HepG2 (cell line): ENCODE measurements around the gene IP6K1. TPM values are rescaled to one million over a fixed set of nuclear protein-coding genes. Genes with fewer than 3 reads are reported as not detected.

Experiments used
- AHR ChIP-seq: IDR thresholded peaks from 2 replicates; pipeline ENCODE4 v1.6.1; 2018; ENCODE audit warnings: missing genetic modification reagents, missing compliant biosample characterization
- DNMT1 ChIP-seq: sonication (generic); formaldehyde crosslinking; IDR thresholded peaks from 2 replicates; pipeline ENCODE4 v1.5.1; 2020; ENCODE audit warnings: mild to moderate bottlenecking, missing genetic modification reagents
- GATAD1 ChIP-seq: IDR thresholded peaks from 2 replicates; pipeline ENCODE4 v1.6.1; 2016; ENCODE audit warnings: missing genetic modification reagents, missing compliant biosample characterization
- HNRNPH1 ChIP-seq: fragments of 200-400 bp; formaldehyde crosslinking; optimal IDR thresholded peaks from 2 replicates; pipeline ENCODE3; 2017; ENCODE audit warnings: mild to moderate bottlenecking, low read depth, low read length
- KMT2A ChIP-seq: sonication (generic); formaldehyde crosslinking; IDR thresholded peaks from 2 replicates; pipeline ENCODE4 v1.4.0; 2020; ENCODE audit warnings: missing genetic modification reagents
- MLXIP ChIP-seq: sonication (generic); formaldehyde crosslinking; IDR thresholded peaks from 2 replicates; pipeline ENCODE4 v1.9.0; 2021; ENCODE audit warnings: missing genetic modification reagents, borderline replicate concordance
- MTA1 ChIP-seq: sonication (generic); formaldehyde crosslinking; IDR thresholded peaks from 2 replicates; pipeline ENCODE4 v1.4.0; 2020; ENCODE audit warnings: missing genetic modification reagents, mild to moderate bottlenecking, borderline replicate concordance
- NR2F2 ChIP-seq: IDR thresholded peaks from 2 replicates; pipeline ENCODE4 v1.6.1; 2012; ENCODE audit warnings: low read depth, inconsistent platforms, borderline replicate concordance
- SAP130 ChIP-seq: IDR thresholded peaks from 2 replicates; pipeline ENCODE4 v1.6.1; 2016; ENCODE audit warnings: low read depth
- SOX13 ChIP-seq, 3 experiments: fragments of 450-650 bp in 1 of 3; sonication (generic) in 1 of 3; formaldehyde crosslinking in 1 of 3; IDR thresholded peaks in 2 of 3; conservative IDR thresholded peaks in 1 of 3; 2 replicates each; pipeline versions ENCODE4 v1.5.0 to v1.6.1; 2016 to 2020; ENCODE audit warnings: antibody characterized with exemption in 1 of 3, mild to moderate bottlenecking in 1 of 3, missing compliant biosample characterization in 1 of 3, missing genetic modification reagents in 1 of 3, moderate library complexity in 1 of 3
- TCF7L2 ChIP-seq: IDR thresholded peaks from 2 replicates; pipeline ENCODE4 v1.6.1; 2011; ENCODE audit warnings: mild to moderate bottlenecking, low read depth, low read length, moderate library complexity
- ZIK1 ChIP-seq: sonication (generic); formaldehyde crosslinking; IDR thresholded peaks from 2 replicates; pipeline ENCODE4 v1.5.0; 2020; ENCODE audit warnings: mild to moderate bottlenecking, low read depth, missing genetic modification reagents, borderline replicate concordance
- ZNF20 ChIP-seq: sonication (generic); formaldehyde crosslinking; IDR thresholded peaks from 2 replicates; pipeline ENCODE4 v1.4.0; 2020; ENCODE audit warnings: mild to moderate bottlenecking, moderate library complexity, missing genetic modification reagents
- ZNF33B ChIP-seq: sonication (generic); formaldehyde crosslinking; IDR thresholded peaks from 2 replicates; pipeline ENCODE4 v1.5.1; 2020; ENCODE audit warnings: mild to moderate bottlenecking, missing genetic modification reagents
- ZNF350 ChIP-seq: sonication (generic); formaldehyde crosslinking; IDR thresholded peaks from 2 replicates; pipeline ENCODE4 v1.4.0; 2020; ENCODE audit warnings: mild to moderate bottlenecking, low read depth, missing genetic modification reagents, borderline replicate concordance
- ZNF431 ChIP-seq: sonication (generic); formaldehyde crosslinking; IDR thresholded peaks from 2 replicates; pipeline ENCODE4 v1.9.0; 2022; ENCODE audit warnings: missing genetic modification reagents, low read depth, mild to moderate bottlenecking, borderline replicate concordance
- ZNF562 ChIP-seq: sonication (generic); formaldehyde crosslinking; IDR thresholded peaks from 2 replicates; pipeline ENCODE4 v1.8.0; 2022; ENCODE audit warnings: missing genetic modification reagents, borderline replicate concordance
- ZNF564 ChIP-seq: sonication (generic); formaldehyde crosslinking; IDR thresholded peaks from 2 replicates; pipeline ENCODE4 v1.8.1; 2023; ENCODE audit warnings: mild to moderate bottlenecking, missing genetic modification reagents
- ZNF570 ChIP-seq: sonication (generic); formaldehyde crosslinking; IDR thresholded peaks from 2 replicates; pipeline ENCODE4 v1.4.0; 2020; ENCODE audit warnings: mild to moderate bottlenecking, missing genetic modification reagents, borderline replicate concordance
- ZNF777 ChIP-seq: sonication (generic); formaldehyde crosslinking; IDR thresholded peaks from 2 replicates; pipeline ENCODE4 v1.4.0; 2020; ENCODE audit warnings: missing genetic modification reagents
- ZSCAN30 ChIP-seq: sonication (generic); formaldehyde crosslinking; IDR thresholded peaks from 2 replicates; pipeline ENCODE4 v1.5.0; 2020; ENCODE audit warnings: mild to moderate bottlenecking, missing genetic modification reagents
- polyA plus RNA-seq, 8 experiments: library from polyadenylated mRNA; depleted of rRNA in 3 of 8; stranded (reverse) in 7 of 8; unstranded in 1 of 8; fragments of >200 nt; fragmentation: Illumina TruSeq in 4 of 8; extraction: Trizol in 4 of 8; gene quantifications; 2 replicates each; pipeline versions ENCODE4 v1.2.1 to v1.2.3, GENCODE V29; 2011 to 2016; ENCODE audit warnings: low read depth in 4 of 8, missing spikeins in 1 of 8, mixed read lengths in 1 of 8; ENCODE audit not compliant: insufficient read depth in 1 of 8
- total RNA-seq, 5 experiments: library from RNA; depleted of rRNA; stranded (reverse); fragments of >200 nt; fragmentation: Illumina TruSeq; extraction: Trizol; gene quantifications; 2 replicates each; pipeline ENCODE4 v1.2.3, GENCODE V29; 2016; ENCODE audit warnings: low read depth in 1 of 5
- TF ChIP-seq, protein P1 (sequence below): sonication (generic); formaldehyde crosslinking; IDR thresholded peaks from 2 replicates; pipeline ENCODE4 v1.4.0; 2020; ENCODE audit warnings: missing genetic modification reagents
- TF ChIP-seq, protein P2 (sequence below): sonication (generic); formaldehyde crosslinking; IDR thresholded peaks from 2 replicates; pipeline ENCODE4 v1.8.0; 2022; ENCODE audit warnings: mild to moderate bottlenecking, missing genetic modification reagents
- TF ChIP-seq, protein P3 (sequence below): sonication (generic); formaldehyde crosslinking; IDR thresholded peaks from 2 replicates; pipeline ENCODE4 v1.9.0; 2022; ENCODE audit warnings: missing genetic modification reagents, mild to moderate bottlenecking, borderline replicate concordance

Gene IP6K1
- total and polyA plus RNA-seq, 2 of the 13 experiments (the other 11 are each of a cell fraction or from before 2014, with no cell fraction given): 17.7 to 29.7 TPM

GRCh38 chr3:49703443-49703927 lies 82.9 kb downstream of the IP6K1 start (continued):
- TF ChIP-seq, protein P1, sequence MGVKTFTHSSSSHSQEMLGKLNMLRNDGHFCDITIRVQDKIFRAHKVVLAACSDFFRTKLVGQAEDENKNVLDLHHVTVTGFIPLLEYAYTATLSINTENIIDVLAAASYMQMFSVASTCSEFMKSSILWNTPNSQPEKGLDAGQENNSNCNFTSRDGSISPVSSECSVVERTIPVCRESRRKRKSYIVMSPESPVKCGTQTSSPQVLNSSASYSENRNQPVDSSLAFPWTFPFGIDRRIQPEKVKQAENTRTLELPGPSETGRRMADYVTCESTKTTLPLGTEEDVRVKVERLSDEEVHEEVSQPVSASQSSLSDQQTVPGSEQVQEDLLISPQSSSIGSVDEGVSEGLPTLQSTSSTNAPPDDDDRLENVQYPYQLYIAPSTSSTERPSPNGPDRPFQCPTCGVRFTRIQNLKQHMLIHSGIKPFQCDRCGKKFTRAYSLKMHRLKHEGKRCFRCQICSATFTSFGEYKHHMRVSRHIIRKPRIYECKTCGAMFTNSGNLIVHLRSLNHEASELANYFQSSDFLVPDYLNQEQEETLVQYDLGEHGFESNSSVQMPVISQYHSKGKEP: no peak
- TF ChIP-seq ZNF431 (CRISPR knock-in tag) (no peak), ZIK1 (CRISPR knock-in tag) (no peak), HNRNPH1 (no peak), ZNF564 (CRISPR knock-in tag) (no peak), AHR (no peak), SAP130 (CRISPR knock-in tag) (peak; percentile 26; the same call in 1 of the 2 replicates), TCF7L2 (no peak), MTA1 (CRISPR knock-in tag) (no peak), GATAD1 (CRISPR knock-in tag) (no peak), ZNF33B (CRISPR knock-in tag) (no peak), NR2F2 (no peak), KMT2A (CRISPR knock-in tag) (no peak), MLXIP (CRISPR knock-in tag) (no peak), ZNF777 (no peak), DNMT1 (0 out of 2 replicates have a peak, but pooled peaks have one; percentile 58), ZNF570 (CRISPR knock-in tag) (no peak), ZNF20 (no peak), ZNF350 (CRISPR knock-in tag) (no peak), ZSCAN30 (CRISPR knock-in tag) (no peak), SOX13 (IDR thresholded peaks at IDR 0.05) (no peak), SOX13 (CRISPR knock-in tag; conservative IDR thresholded peaks at IDR 0.05 in 1 of 2, IDR thresholded peaks at IDR 0.05 in 1 of 2) (no peak), ZNF562 (CRISPR knock-in tag) (no peak)
- TF ChIP-seq, protein P2, sequence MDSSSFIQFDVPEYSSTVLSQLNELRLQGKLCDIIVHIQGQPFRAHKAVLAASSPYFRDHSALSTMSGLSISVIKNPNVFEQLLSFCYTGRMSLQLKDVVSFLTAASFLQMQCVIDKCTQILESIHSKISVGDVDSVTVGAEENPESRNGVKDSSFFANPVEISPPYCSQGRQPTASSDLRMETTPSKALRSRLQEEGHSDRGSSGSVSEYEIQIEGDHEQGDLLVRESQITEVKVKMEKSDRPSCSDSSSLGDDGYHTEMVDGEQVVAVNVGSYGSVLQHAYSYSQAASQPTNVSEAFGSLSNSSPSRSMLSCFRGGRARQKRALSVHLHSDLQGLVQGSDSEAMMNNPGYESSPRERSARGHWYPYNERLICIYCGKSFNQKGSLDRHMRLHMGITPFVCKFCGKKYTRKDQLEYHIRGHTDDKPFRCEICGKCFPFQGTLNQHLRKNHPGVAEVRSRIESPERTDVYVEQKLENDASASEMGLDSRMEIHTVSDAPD (CRISPR knock-in tag): no peak
- TF ChIP-seq, protein P3, sequence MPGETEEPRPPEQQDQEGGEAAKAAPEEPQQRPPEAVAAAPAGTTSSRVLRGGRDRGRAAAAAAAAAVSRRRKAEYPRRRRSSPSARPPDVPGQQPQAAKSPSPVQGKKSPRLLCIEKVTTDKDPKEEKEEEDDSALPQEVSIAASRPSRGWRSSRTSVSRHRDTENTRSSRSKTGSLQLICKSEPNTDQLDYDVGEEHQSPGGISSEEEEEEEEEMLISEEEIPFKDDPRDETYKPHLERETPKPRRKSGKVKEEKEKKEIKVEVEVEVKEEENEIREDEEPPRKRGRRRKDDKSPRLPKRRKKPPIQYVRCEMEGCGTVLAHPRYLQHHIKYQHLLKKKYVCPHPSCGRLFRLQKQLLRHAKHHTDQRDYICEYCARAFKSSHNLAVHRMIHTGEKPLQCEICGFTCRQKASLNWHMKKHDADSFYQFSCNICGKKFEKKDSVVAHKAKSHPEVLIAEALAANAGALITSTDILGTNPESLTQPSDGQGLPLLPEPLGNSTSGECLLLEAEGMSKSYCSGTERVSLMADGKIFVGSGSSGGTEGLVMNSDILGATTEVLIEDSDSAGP (CRISPR knock-in tag): peak; percentile 58; the same call in 1 of the 2 replicates
